DMS53 treated with DMSO at 0.1 percent for 48 hours (cell line): ENCODE data around the gene NF1.
"Not testable (repeated sequence)": the region's sequence is repeated elsewhere in the genome, so short reads cannot be mapped to it uniquely, and the experiment has no call there.

ENCODE experiments used
- DNase-seq: peaks from one replicate; lab custom pipeline; 2025; ENCODE audit not compliant: unreplicated experiment; lab: John Stamatoyannopoulos, UW

NF1 gene

GRCh38 chr17:31289790-31290189 is 195.0 kb downstream of the NF1 start:
- DNase-seq, result no peak

- no peak for DNase-seq
These were observed 197.0 kb downstream of the NF1 start for GRCh38 chr17:31291820-31292219.

GRCh38 chr17:31293581-31293980 is 198.8 kb downstream of the NF1 start:
- DNase-seq, result no peak

GRCh38 chr17:31294231-31294630 is 199.5 kb downstream of the NF1 start:
- DNase-seq, result no peak

GRCh38 chr17:31294820-31295488 is 200.2 kb downstream of the NF1 start:
- DNase-seq, result no peak

GRCh38 chr17:31295489-31295871 is 200.7 kb downstream of the NF1 start:
- no peak for DNase-seq

GRCh38 chr17:31296142-31296541 is 201.4 kb downstream of the NF1 start:
- no peak for DNase-seq

- DNase-seq, result no peak
These were observed 202.3 kb downstream of the NF1 start, which contains the start of gene OMG for GRCh38 chr17:31297090-31297489. OMG (minus strand) TSS chr17:31297239; CDS start chr17:31296331, 908 bp downstream.

GRCh38 chr17:31299624-31300023 is 204.8 kb downstream of the NF1 start:
- no peak for DNase-seq

GRCh38 chr17:31307640-31308039 is 212.9 kb downstream of the NF1 start:
- no peak for DNase-seq

GRCh38 chr17:31308372-31309334 is 213.9 kb downstream of the NF1 start:
- no peak for DNase-seq

GRCh38 chr17:31309556-31309955 is 214.8 kb downstream of the NF1 start:
- no peak for DNase-seq

- no peak for DNase-seq
These were observed 215.5 kb downstream of the NF1 start for GRCh38 chr17:31310260-31310659.

- no peak for DNase-seq
These were observed 216.1 kb downstream of the NF1 start for GRCh38 chr17:31310886-31311285.

GRCh38 chr17:31311526-31311925 is 216.7 kb downstream of the NF1 start:
- DNase-seq, result no peak

GRCh38 chr17:31312223-31312622 is 217.4 kb downstream of the NF1 start:
- DNase-seq, result not testable (repeated sequence)

- no peak for DNase-seq
These were observed 219.4 kb downstream of the NF1 start, which contains the start of gene EVI2B for GRCh38 chr17:31313982-31314781. EVI2B (minus strand) TSS chr17:31314054; CDS start chr17:31305609, 8,445 bp downstream.

- DNase-seq, result no peak
These were observed 220.0 kb downstream of the NF1 start for GRCh38 chr17:31314782-31315100.

GRCh38 chr17:31318298-31318801 is 223.6 kb downstream of the NF1 start:
- DNase-seq, result no peak

- DNase-seq, result no peak
These were observed 224.3 kb downstream of the NF1 start for GRCh38 chr17:31318851-31319661.
